Activated CD8-positive, alpha-beta memory T cell treated with anti-CD3 and anti-CD28 coated beads, Interleukin-2, amount 50 U/mL, for 24 hours (primary cell): ENCODE measurements around the gene BRS3.

ENCODE experiments used
- DNase-seq: peaks from one replicate; pipeline ENCODE4 v3.0.0-alpha.2; 2020; ENCODE audit errors: extremely low read depth

The BRS3 gene

DNA sequence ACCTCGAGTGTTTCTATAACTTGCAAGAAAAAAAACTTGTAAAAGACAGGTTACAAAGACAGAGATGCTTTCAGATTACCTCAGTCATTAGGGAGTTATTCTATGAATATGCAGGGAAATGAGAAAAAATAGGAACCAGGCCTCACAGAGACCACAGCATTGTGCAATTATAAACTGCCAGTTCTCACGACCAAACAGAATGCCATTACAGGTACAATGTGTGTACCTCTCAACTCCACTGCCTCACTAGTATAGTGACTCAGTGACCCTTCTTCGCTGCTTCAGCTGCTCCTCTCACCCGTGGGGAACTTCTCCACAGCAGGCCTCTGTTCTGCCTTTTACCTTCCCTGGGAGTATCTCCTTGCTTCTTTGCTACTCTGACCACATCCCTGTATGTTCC lies 7.3 kb downstream of the BRS3 start:
- DNase-seq, result no peak

DNA sequence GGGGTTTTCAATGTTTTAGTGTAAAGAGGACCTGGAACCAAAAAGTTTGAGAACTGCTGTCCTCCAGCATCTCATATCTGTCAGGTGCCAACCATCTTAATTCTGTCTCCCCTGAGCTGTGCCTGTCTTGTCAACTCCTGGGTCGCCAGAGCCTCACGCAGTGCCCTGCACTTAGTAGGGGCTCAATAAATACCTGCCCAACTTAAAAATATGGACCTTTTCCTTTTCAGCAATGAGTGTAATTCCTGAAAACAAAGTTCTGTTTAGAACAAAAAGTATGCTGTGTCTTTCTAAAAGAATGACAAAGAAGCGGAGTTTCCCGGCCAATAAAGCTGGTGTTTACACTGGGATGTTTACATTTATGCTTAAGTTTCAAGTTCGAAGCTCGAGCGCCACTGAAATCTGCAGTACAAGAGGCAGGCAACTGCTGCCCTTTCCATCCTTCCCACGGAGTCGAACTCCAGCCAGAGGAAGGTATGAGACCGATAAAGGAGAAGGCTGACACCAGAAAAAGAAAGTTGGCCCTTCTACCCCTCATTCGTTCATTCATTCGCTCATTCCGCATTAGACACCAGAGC lies 8.5 kb downstream of the BRS3 start:
- no peak for DNase-seq

DNA sequence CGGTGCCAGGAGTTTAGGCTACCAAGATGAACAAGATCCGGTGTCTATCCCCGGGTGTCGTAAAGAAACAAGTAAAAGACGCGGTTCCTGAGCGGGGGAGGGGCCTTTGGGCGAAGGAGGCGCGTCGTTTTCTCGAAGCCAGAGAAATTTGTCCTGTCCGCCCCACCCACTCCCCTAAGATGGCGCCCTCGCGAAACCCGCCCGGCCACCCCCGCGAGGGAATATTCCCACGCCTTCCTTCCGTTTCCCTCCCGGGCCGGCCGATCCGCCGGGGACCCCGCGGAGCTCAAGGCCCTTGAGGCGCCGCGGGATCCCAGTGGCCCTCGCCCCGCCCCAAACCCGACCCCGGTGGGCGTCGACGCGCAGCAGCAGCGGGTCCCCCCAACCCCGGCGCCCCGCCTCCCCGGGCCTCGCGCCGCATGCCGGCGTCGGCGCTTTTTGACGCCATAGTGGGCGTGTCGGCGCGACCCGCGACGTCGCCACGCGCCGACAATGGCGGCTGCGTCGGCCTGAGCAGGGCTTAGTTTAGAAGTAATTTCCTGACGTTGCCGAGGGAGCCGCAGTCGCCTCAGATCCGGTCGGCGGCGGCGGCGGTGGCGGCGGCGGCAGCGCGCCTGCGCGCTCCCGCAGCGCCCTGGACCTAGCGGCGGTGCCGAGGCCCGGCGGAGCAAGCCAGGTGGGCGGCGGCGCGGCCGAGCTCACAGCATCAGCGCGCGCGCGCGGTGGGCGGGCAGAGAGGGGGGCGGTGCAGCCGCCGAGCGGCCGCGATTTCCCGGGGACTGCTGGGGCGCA lies 9.2 kb downstream of the BRS3 start:
- peak; percentile 73 for DNase-seq

DNA sequence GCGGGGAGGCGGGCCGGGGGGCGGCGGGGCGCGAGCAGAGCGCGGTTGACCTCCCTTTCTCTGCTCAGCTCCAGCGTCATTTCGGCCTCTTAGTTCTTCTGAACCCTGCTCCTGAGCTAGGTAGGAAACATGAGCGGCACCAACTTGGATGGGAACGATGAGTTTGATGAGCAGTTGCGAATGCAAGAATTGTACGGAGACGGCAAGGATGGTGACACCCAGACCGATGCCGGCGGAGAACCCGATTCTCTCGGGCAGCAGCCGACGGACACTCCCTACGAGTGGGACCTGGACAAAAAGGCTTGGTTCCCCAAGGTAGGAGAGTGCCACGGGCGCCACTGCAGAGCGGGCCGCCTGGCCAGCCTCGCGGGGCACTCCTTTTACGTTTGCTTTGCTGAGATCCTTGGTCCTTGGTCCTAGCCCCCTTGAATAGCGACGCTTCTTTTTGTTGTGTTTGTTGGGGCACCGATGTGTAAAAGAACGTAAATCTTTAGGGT lies 9.9 kb downstream of the BRS3 start, which contains the start of gene HTATSF1:
HTATSF1 (plus strand) TSS at position 37 of the 497 bp plus-strand sequence; CDS start at position 130, 93 bp downstream.
- DNase-seq, result no peak

DNA sequence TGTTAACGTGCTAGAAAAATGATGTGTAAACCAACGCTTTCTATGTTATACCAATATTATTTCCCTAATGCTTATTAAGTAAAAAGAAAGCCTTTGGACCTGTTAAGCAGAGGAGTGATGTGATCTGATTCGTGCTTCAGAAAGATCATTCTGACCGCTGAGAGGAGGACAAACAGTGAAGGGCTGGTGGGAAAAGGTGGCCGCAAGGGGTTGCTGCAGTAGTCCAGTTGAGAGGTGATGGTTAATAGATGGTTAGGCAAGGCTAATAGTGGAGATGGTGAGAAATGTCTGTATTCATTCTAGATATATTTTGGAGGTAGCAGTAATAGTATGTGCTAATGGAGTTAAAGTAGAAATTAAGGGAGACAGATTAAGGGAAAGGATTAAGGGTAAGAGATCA lies 31.3 kb downstream of the BRS3 start:
- no peak for DNase-seq

DNA sequence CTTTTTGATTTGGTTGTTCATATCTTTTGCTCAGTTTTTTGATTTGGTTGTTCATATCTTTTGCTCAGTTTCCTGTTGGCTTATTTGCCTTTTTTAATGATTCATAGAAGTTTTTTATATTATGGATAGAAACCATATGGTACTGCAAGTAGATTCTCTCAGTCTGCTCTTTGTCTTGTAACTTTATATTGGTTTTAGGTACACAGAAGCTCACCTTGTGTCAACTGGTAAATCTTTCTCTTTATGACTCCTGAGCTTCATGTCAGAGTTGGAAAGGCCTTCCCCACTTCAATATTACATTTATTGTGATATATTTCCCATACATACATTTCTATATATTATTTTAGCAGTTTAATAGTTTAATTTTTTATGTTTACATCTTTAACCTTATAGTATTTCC lies 36.0 kb downstream of the BRS3 start:
- DNase-seq, result no peak

DNA sequence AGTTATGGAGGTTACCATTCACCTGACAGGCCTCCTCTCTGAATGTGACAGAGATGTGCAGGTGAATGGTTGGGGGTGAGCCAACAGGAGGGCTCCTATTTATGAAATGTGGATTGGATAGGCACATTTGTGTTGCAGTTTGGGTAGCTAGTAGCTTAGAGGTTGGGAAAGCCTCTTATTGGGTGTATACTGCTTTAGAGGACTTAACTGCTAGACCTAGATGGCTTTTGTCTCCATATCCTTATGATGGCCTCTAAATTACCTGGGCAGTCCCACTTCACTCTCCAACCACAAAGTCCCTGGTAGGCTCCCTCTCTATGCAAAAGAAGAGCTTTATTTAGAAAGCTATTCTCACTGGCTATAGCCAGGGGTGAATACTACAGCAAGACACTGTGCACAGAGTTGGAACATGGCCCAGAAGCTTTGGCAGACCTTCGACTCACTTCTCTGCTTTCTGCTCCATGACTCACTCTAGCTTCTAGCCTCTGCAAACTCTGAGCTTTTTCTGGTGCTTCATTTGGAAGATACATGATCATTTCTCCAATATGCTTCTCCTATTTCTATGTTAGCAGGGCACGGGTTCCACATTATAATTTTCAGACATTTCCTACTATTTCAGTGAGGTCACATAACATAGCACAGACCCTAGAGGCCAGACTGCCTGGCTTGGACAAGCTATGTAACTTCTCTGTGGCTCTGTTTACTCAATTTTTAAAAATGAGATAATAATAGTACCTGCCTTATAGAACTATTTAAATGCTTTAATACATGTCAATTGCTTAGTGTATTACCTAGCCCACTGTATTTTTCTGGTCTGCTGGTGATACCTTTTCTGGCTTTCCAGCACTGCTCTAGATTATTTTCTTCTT lies 38.2 kb downstream of the BRS3 start:
- DNase-seq, result no peak

DNA sequence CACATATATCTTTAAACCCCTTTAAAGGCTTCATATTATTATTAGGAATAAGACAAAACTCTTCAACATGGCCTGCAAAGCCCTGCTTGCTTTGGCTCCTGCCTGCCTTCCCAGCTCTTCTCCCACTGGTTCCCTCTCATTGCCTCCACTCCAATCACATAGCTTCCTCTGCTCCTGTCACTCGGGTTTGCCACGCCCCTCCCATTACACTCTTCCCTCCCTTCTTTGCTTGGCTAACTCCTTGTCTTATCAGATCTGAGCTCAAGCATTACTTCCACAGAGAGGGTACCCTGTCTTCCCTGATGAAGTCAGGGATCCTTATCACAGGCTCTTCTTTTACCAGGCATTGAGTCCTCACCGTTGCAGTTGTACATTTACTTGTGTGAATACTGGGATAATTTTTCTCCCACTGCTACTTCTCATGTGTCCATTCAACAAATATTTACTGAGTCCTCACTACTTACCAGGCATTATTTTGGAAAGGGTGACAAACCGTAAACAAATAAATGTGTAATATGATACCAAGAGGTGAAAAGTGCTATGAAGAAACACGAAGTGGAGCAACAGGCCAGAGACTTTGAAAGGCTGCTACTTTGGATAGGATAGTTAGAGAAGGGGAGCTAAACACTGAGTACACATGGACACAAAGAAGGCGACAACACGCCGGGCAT lies 41.0 kb downstream of the BRS3 start:
- DNase-seq, result no peak

DNA sequence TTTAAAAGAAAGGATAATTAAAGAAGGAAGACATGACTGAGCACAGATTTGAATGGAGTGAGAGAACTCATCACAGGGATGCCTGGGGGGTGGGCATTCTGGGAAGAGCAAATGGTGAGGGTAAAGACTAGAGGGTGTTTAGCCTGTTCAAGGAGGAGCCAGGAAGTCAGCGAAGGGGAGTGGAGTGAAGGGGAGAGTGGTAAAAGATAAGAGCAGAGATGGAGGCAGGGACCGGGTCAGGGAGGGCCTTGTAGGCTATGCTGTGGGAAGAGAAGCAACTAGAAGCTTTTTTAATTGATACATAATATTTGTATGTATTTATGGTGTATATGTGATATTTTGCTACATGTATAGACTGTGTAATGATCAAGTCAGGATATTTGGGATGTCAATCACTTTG lies 42.0 kb downstream of the BRS3 start:
- no peak for DNase-seq

DNA sequence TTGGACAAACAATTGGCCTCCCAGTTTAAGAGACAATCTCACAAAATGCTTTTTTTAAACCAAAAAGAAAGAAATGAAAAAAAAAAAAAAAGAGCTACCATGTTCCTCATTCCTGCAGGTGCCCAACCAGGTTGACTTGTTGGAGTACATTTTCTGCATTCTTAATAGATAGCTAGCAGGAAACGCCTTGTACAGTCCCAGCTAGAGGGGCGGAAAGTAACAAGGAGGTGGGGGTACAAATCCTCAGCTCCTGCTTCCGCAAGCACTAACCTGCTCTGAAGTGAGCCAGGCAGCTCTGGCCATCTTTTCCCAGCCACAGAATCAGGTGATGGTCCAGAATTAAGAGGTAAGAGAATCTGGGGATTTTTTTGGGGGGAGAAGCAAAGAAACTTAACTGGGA lies 44.2 kb downstream of the BRS3 start, which contains the start of gene VGLL1:
VGLL1 (plus strand) TSS at position 265 of the 400 bp plus-strand sequence. CDS start 3,806 bp downstream, outside the sequence.
- no peak for DNase-seq

DNA sequence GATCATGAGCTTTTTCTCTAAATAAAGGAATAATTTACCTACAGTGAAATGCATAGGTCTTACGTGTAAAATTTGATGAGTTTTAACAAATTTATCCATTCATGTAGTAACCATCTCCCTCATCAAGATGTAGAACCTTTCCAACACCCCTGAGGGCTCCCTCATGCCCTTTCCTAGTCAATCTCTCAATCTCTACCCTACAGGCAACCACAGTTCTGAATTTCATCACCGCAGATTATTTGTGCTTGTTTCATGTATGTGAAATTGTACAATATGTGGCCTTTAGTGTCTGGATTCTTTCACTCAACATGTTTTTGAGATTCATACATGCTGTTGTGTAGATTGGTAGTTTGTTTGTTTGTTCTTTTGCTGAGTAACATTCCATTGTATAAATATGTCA lies 46.4 kb downstream of the BRS3 start:
- DNase-seq, result no peak

DNA sequence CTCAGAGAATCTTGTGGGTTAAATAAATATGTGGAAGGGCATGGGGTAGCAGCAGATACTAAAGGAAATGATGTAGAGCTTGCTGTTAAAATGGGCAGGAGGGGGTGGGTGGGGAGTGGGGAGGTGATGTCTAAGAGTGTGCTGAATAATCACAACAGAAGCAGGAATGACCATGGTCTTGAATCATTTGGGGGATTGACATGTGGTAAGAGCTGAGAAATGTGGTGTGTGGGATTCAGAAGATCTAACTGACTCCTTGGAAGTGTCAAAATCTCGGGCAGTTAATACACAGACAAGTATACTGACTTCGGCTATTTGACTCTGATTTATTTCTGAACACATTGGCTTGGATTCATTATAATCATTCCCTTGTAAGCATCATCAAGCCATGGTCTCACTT lies 51.1 kb downstream of the BRS3 start:
- no peak for DNase-seq

DNA sequence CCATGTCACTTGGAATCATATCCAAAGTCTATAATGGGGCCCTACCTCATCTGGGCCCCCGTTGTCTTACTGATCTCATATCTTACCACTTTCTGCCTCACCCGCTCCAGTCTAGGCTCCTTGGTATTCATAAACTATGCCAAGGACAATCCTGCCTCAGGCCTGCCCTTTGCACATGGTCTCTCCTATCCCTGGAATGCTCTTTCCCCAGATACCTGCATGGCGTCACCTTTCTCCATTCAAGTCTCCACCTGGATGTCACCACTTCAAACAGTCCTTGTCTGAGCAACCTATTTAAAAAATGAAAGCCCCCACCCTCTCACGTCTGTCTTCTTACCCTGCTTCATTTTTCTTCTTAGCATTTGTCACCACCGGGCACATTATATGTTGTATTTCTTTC lies 52.5 kb downstream of the BRS3 start:
- DNase-seq, result no peak

DNA sequence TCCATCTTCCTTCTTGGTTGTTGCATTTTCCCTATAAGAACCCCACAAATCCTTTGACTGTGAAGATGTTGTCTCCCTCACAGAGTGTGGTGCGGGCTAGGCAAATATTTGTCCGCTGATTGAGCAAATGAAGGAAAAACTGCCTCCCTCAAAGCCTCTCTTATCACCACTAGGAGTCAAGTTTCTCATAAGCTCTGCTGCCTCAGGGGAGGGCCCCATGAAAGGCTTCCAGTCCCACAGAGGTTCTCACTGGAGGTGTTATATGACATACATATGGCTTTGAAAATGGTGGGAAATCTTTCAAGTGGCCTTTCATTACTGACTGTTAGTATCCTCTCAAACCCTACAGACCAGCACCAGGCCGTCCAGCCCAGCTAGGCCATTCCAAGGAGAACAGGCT lies 53.5 kb downstream of the BRS3 start:
- no peak for DNase-seq

DNA sequence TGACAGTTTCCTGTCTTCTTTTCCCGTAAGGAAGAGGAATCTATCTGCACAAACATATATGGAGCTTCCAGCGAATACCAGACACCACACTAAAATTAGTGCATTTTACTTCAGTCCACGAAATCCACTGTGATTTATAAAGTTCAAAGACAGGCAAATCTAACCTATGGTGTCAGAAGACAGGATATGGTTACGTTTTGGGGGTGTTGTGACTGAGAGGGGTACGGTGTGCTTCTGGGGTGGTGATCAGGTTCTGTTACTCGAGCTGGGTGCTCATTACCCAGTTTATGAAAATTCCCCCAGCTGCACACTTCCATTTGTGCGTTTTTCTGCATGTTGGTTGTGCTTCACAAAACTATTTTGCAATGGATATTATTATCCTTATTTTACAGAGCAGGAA lies 54.5 kb downstream of the BRS3 start:
- no peak for DNase-seq
